Adrenal gland (tissue), 5 donors: Measurements from ENCODE around the gene TET1.

Source experiments
- CTCF ChIP-seq, 6 experiments: fragments of 450-650 bp in 4 of 6; fragments of 200-600 bp in 2 of 6; sonication (generic) in 1 of 6; IDR thresholded peaks; 1 replicate in 5 of 6; 2 replicates in 1 of 6; pipeline versions ENCODE4 v1.5.1 to v1.8.0; 2016 to 2021; ENCODE audit warnings: antibody characterized with exemption in 6 of 6, mild to moderate bottlenecking in 2 of 6, moderate library complexity in 1 of 6
- POLR2A ChIP-seq, 2 donors: fragments of 450-650 bp; IDR thresholded peaks; one replicate each; pipeline ENCODE4 v1.6.1; 2017; ENCODE audit warnings: antibody characterized with exemption in 2 of 2, mild to moderate bottlenecking in 2 of 2, moderate library complexity in 1 of 2
- donor health status: DM: no; HTN: no; CAD: no.

- no peak for TF ChIP-seq CTCF (IDR thresholded peaks at IDR 0.05)
- TF ChIP-seq POLR2A (IDR thresholded peaks at IDR 0.05) = no peak
Observed at GRCh38 chr10:68558478-68558877, 1.7 kb upstream of the TET1 start.
